Measurements from ENCODE around the gene RARRES1.

Gene RARRES1

GRCh38 chr3:158683230-158683962 lies 48.9 kb downstream of the RARRES1 start:
- no peak for DNase-seq

- no peak for DNase-seq
Measured at GRCh38 chr3:158680861-158681260, 51.4 kb downstream of the RARRES1 start.

DNA sequence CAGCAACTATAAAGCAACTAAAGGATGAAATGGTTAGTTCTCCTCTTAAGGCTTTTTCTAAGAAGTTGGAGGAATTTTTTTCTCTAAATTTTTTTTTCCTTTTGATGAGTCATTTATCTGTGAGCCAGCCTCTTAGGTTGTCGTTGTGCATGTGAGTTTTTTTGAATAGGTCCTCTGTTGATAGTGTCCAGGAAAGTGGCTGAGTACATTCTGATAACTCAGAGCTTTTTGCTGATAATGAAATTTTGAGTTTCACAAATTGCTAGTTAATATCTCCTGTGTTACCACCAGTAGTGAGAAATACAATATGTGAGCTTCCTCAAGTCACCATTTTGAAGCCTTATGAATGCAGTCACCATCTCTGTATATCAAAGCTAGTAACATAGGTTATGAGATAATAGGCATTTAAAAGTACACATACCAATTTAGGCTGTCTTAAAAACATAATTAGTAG lies 52.7 kb downstream of the RARRES1 start:
- no peak for DNase-seq

DNA sequence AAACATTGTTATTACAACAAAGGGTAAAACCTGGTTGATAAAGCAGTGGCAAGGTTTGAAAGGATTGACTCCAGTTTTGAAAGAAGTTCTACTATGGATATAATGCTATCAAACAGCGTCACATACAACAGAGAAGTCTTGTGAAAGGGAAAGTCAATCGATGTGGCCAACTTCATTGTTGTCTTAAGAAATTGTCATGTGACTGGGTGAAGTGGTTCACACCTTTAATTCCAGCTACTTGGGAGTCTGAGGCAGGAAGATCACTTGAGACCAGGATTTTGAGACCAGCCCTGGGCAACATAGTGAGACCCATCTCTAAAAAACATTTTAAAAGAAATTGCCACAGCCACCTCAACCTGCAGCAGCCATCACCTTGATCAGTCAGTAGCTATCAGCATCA lies 53.6 kb downstream of the RARRES1 start:
- no peak for DNase-seq

DNA sequence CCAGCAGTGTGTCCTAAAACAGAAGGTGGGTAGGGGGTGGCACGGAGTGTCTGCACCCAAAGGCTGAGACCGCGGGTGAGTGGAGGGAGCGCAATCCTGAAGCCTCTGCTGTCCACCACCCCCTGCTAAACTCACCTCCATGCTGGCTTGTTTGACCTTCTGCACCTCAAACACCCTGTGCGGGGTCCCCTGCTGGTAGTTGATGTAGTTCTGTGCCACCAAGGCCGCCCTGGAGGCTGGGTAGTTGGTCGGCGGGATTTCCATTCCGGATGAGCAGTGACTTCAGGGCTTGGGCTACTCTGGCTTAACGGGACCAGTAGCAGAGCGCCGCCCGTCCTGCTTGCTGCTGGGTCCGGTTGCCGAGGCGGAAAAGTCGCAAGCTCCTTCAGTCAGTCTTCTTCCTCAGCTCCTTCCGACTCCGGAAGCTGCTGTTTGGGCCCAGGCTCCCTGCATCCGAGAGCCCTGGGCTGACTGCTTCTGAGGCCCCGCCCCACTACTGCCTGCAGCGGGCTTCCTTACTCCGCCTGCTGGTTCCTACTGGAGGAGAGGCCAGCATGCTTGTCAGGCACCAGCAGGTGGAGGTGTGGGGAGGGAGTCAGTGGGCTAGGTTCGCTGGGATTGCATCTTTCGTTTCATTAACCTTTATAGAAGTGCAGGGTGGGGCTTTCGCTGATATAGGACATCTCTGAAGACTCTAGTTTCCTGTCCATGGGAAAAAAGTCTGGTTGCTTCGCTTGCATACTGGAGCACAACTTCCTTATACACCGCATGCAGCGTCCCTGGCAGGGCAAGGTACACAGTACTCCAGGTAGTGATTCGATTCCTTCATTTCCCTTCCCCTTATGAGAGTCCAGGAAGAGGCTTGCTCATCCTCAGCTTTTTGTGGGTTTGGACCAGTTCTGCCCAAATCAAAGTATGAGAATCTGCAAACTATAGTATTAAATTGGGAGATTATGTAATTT lies 59.8 kb downstream of the RARRES1 start, which contains the start of gene LXN:
TSS of gene LXN (minus strand) at position 434 of the 962 bp plus-strand sequence. CDS start at position 264, 170 bp downstream.
- peak; percentile 32 to 56 (median 42) for DNase-seq

DNA sequence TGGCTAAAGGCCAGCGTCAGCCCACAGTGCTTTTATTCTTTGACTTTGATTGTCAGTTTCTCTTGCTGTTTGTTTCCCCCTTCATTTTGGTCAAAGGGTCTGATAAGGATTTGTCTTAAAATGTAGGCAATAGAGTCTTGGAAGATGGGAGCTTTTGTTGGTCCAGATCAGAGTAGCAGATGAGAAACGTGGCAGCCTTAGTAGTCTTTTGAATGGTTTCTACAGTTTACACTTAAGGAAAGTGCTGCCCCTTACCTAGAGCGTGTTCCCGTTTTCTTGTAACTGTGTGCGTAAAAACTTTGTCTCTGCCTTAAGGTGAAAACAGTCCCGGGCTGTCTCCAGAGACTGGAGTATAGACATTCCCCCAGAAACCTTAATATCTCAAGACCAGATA lies 60.4 kb downstream of the RARRES1 start:
- DNase-seq, result no peak

DNA sequence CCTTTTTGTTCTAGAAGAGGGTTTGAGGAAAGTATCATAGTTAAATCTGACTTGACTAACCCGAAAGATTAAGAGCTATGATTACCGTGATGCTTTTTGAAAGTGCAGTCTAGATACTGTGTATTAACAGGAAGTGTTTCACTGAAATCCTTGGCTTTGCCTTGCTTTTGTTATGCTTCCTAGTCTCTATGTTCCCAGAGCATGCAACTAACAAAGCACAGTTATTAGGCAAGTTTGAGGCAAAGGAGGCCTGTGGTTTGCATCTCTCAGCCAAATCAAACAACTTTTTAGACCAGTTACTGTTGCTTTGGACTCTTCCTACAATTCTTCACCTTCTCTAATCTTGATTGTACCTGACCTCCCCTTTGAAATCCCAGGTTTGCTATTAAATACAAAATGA lies 63.8 kb downstream of the RARRES1 start:
- no peak for DNase-seq

DNA sequence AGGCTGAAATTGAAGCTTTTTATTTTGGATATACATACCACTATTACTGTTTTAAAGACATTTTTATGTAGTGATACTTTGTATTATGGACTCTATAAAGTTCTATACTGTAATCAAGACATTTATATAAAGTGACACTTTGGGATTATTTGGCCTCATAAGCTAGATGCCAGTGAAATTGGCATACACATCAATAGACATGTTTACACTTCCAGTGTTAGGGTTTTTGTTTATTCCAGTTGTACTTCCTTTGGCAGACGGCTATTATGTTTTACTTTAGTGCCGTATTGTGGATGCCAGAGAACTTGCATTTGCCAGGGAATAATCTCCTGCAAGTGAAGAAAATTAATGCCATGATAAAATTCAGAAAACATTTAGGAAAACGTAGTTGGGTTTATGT lies 65.8 kb downstream of the RARRES1 start:
- no peak for DNase-seq

DNA sequence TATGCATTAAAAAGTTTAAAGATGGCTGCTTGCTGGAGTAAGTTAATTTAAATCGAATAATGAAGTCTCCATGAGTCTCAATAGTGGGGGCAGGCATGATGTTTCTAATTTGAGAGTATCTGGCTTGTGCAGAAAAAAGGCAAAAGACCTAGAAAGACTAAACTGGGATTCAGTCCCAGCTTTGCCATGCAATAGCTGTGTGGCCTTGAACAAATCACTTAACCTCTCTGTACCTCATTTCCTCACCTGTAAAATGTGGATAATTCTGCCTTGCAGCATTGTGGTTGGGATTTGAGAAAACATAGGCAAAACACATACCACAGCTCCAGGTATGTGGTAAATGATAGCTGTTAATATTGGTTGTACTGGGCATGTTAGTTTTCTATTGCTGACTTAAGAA lies 68.4 kb downstream of the RARRES1 start:
- no peak for DNase-seq

DNA sequence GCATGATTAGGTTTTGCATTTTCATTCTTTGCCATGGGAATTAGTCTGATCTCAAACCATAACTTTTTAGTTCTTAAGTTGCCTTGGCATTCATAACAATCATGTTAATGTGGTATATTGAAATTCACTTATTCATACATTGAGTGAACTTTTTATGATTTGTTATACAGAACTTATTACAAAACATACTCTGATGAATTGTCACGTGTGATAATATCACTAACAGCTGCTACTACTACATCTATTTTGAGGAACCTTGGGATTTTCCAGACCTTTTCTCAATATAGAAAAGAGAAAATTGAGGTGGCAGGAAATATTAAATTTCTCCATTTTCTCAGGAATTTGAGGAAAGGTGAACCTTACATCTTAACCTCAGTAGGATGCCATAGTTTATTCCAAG lies 69.0 kb downstream of the RARRES1 start:
- no peak for DNase-seq

DNA sequence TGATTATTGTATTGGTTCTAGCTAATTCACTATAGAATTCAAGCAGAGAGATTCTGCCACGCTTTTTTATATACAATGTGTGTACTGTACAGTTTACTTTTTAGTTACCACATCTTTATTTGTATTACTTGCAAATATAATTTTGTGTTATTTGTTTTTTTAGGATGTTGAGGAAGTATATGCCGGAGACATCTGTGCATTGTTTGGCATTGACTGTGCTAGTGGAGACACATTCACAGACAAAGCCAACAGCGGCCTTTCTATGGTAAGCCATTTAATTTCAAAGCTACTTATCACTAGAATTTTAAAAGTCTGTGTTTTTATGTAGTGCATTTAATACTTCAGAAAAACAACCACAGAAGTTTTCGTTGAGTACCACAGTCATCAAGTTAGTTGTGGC lies 71.5 kb downstream of the RARRES1 start:
- no peak for DNase-seq

DNA sequence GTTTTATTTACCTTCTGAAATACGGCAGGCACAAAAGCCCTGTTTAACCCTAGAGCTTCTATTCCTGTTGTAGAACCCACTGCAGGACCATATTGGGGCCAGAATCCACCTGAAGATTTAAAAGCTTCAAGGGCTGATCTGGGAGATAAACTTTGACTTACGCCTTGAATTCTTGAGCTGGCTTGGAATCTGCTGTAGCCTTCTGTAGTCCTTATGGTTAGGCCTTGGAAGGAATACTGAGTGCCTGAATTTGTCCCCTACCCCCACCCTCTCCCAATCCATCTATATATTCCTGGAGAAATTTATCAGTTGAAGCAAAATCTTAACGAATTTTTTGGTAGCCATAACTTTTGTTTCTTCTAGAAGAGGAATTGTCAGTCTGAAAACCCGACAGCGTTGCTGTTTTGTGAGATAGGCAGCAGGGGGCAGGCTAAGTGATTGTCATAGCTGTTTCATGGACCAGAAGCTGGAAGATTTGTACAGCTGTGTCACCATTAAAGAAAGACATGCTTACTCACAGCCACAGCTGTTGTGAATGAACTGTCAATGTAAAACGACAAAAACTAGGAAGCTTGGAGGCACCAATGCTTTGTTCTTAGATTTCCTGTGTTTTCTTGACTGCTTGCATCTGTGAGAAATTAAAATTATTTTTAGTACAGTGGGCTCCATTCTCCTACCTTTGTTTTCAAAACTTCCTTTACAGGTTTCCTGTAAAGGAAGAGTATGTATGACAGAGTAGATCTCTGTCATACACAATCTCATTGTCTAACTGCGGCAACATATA lies 72.6 kb downstream of the RARRES1 start:
- no peak for DNase-seq

GRCh38 chr3:158658889-158659288 lies 73.4 kb downstream of the RARRES1 start:
- no peak for DNase-seq

GRCh38 chr3:158652463-158652862 lies 79.8 kb downstream of the RARRES1 start:
- DNase-seq, result no peak

GRCh38 chr3:158651192-158651591 lies 81.1 kb downstream of the RARRES1 start:
- no peak for DNase-seq

- DNase-seq, result no peak
Measured at GRCh38 chr3:158649791-158650190, 82.5 kb downstream of the RARRES1 start.
